ENCODE measurements around the gene GAMT.

GAMT gene

GRCh38 chr19:1384085-1384462 is 17.3 kb downstream of the GAMT start:
- no peak for DNase-seq (ENCODE audit: low read depth, low spot score)
- peaks cover 23% of the 10 kb centered on the region for H3K4me1 ChIP-seq (ENCODE audit: insufficient read depth, insufficient read length)
- no peaks in the 10 kb centered on the region for H3K27me3 ChIP-seq (ENCODE audit: insufficient read depth, insufficient read length)
- H3K9ac ChIP-seq (ENCODE audit: insufficient read length, low read depth) = peak overlapping the region; percentile 97
- peaks cover 30% of the 10 kb centered on the region for H3K36me3 ChIP-seq (ENCODE audit: insufficient read depth, insufficient read length, low read length)
- no peak for TF ChIP-seq ZNF274 (IDR thresholded peaks at IDR 0.05; ENCODE audit: low read depth, low read length)
- TF ChIP-seq YY1 (IDR thresholded peaks at IDR 0.05; ENCODE audit: insufficient read depth, insufficient read length) = no peak
- TF ChIP-seq SUZ12 (IDR thresholded peaks at IDR 0.05; ENCODE audit: extremely low read depth, insufficient read depth, insufficient read length) = no peak
- H3K9me3 ChIP-seq (ENCODE audit: insufficient read depth, low read length) = no peaks in the 10 kb centered on the region
- peak overlapping the region; percentile 96 for H3K4me3 ChIP-seq (ENCODE audit: insufficient read length, low read depth)

DNA sequence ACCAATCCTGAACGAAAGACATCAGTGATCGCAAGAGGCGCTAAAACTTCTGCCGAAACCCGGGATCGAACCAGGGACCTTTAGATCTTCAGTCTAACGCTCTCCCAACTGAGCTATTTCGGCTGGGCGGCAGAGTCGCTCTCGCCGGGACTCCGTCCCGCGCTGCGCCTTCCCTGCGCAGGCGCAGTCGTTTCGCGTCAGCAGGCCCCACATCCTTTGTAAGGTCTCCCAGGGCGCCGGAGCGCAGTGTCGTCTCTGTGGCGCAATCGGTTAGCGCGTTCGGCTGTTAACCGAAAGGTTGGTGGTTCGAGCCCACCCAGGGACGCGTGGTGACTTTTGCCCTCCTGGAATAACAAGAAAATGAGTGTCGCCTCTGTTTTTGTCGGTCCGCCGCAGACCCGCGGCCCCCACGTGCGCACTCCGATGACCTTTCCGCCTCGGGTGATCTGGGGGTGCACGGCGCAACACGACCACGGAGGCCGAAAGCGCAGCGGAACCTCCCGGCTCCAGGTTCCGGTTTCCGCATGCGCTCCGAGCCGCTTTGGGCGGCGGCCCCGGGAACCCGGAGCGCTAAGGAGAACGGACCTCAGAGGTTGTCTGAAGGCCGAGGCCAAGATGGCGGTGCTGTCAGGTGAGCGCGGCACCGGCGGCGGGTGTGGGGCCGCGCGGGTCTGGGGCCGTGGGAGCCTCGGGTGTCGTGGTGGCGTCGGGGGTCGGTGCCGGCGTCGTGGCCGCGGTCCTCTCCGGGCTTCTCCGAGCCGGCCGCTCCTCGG is 17.8 kb downstream of the GAMT start, which contains the start of gene NDUFS7:
Gene NDUFS7, plus strand, starts transcription at position 596 of the 773 bp plus-strand sequence. Its CDS starts 20 bp downstream, at position 616.
- H3K9ac ChIP-seq (ENCODE audit: insufficient read length, low read depth) = peak within 1 kb of the TSS; percentile 97
- no peaks in the 10 kb centered on the region for H3K9me3 ChIP-seq (ENCODE audit: insufficient read depth, low read length)
- H3K4me3 ChIP-seq (ENCODE audit: insufficient read length, low read depth) = peak within 1 kb of the TSS; percentile 96
- H3K27me3 ChIP-seq (ENCODE audit: insufficient read depth, insufficient read length) = no peaks in the 10 kb centered on the region
- peaks cover 30% of the 10 kb centered on the region for H3K36me3 ChIP-seq (ENCODE audit: insufficient read depth, insufficient read length, low read length)
- H3K4me1 ChIP-seq (ENCODE audit: insufficient read depth, insufficient read length) = peaks cover 23% of the 10 kb centered on the region
- peak; percentile 89 for DNase-seq (ENCODE audit: low read depth, low spot score)
- peak; percentile 88 for TF ChIP-seq YY1 (IDR thresholded peaks at IDR 0.05; ENCODE audit: insufficient read depth, insufficient read length)
- TF ChIP-seq SUZ12 (IDR thresholded peaks at IDR 0.05; ENCODE audit: extremely low read depth, insufficient read depth, insufficient read length) = no peak

- Histone ChIP-seq H3K27me3 (ENCODE audit: insufficient read depth, insufficient read length) (no peaks in the 10 kb centered on the region), H3K9ac (ENCODE audit: insufficient read length, low read depth) (no peak overlapping the region)
- DNase-seq (ENCODE audit: low read depth, low spot score) = no peak
These were observed 18.4 kb downstream of the GAMT start for GRCh38 chr19:1383017-1383311.

GRCh38 chr19:1382250-1382649 is 19.1 kb downstream of the GAMT start:
- no peak for TF ChIP-seq YY1 (IDR thresholded peaks at IDR 0.05; ENCODE audit: insufficient read depth, insufficient read length)
- no peak for TF ChIP-seq ZNF274 (IDR thresholded peaks at IDR 0.05; ENCODE audit: low read depth, low read length)
- no peak for TF ChIP-seq SUZ12 (IDR thresholded peaks at IDR 0.05; ENCODE audit: extremely low read depth, insufficient read depth, insufficient read length)
- Histone ChIP-seq H3K4me3 (ENCODE audit: insufficient read length, low read depth) (no peak overlapping the region), H3K27me3 (ENCODE audit: insufficient read depth, insufficient read length) (no peaks in the 10 kb centered on the region), H3K36me3 (ENCODE audit: insufficient read depth, insufficient read length, low read length) (peaks cover 35% of the 10 kb centered on the region), H3K9ac (ENCODE audit: insufficient read length, low read depth) (no peak overlapping the region), H3K4me1 (ENCODE audit: insufficient read depth, insufficient read length) (peaks cover 23% of the 10 kb centered on the region), H3K9me3 (ENCODE audit: insufficient read depth, low read length) (no peaks in the 10 kb centered on the region)
- no peak for DNase-seq (ENCODE audit: low read depth, low spot score)

More at GRCh38 chr19:1383017-1383311, 18.4 kb downstream of the GAMT start:
- Histone ChIP-seq H3K4me3 (ENCODE audit: insufficient read length, low read depth) (no peak overlapping the region), H3K36me3 (ENCODE audit: insufficient read depth, insufficient read length, low read length) (peaks cover 30% of the 10 kb centered on the region), H3K9me3 (ENCODE audit: insufficient read depth, low read length) (no peaks in the 10 kb centered on the region), H3K4me1 (ENCODE audit: insufficient read depth, insufficient read length) (peaks cover 23% of the 10 kb centered on the region)
- TF ChIP-seq ZNF274 (IDR thresholded peaks at IDR 0.05; ENCODE audit: low read depth, low read length) = no peak
- TF ChIP-seq SUZ12 (IDR thresholded peaks at IDR 0.05; ENCODE audit: extremely low read depth, insufficient read depth, insufficient read length) = no peak
- TF ChIP-seq YY1 (IDR thresholded peaks at IDR 0.05; ENCODE audit: insufficient read depth, insufficient read length) = no peak

DNA sequence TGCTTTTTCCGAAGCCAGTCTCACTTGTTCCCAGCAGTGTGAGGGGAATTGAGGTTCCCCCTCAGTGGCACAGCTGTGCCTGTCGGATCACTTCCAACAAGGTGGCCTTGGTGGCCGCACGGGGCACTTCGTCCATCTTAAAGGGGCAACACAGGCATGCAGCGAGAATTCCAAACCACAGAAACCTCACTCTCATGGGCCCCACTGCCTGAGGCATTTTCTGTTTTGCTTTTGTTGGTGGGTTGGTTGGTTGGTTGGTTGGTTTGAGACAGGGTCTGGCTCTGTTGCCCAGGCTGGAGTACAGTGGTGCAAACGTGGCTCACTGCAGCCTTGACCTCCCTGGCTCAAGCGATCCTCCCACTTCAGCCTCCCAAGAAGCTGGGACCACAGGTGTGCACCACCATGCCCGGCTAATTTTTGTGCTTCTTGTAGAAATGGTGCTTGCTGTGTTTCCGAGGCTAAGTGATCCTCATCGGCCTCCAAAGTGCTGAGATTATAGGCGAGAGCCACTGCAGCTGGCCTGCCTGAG is 21.3 kb downstream of the GAMT start:
- peaks cover 20% of the 10 kb centered on the region for H3K4me1 ChIP-seq (ENCODE audit: insufficient read depth, insufficient read length)
- no peak for DNase-seq (ENCODE audit: low read depth, low spot score)
- H3K9ac ChIP-seq (ENCODE audit: insufficient read length, low read depth) = peak overlapping the region; percentile 32
- H3K36me3 ChIP-seq (ENCODE audit: insufficient read depth, insufficient read length, low read length) = peaks cover 35% of the 10 kb centered on the region
- TF ChIP-seq ZNF274 (IDR thresholded peaks at IDR 0.05; ENCODE audit: low read depth, low read length) = no peak
- H3K9me3 ChIP-seq (ENCODE audit: insufficient read depth, low read length) = no peaks in the 10 kb centered on the region; the same call in 1 of the 2 replicates
- H3K27me3 ChIP-seq (ENCODE audit: insufficient read depth, insufficient read length) = no peaks in the 10 kb centered on the region
- H3K4me3 ChIP-seq (ENCODE audit: insufficient read length, low read depth) = no peak overlapping the region

DNA sequence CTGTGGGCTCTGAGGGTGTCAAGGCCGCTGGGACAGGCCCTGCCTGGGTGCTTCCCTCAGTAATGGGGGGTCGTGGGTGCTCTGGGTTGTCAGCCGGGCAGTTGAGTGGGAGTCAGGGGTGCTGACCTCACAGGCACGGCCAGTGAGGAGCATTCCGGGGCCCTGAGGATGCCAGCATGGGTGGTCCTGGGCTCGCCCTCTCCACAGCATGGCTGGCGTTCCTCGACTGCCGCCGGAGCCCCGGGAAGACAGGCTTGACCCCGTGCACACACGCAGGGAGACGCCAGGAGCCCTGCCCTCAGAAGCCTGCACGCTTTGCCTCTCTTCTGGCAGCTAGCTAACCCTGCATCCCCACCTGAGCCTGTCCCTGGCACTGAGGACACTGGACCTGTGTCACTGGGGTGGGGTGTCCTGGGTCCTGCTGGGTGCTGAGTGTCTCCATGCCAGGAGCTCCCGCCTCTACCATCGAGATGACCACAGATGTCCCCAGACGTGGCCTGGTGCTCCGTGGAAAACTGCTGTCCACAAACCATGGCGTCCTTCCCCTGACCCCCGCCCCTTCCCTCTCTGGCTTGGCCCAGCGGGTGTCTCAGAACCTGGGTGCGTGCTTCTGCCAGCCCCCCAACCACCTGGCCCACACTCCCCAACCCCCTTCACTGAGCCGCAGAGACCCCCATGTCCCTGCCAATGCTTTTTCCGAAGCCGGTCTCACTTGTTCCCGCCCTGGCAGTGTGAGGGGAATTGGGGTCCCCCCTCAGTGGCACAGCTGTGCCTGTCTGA is 22.0 kb downstream of the GAMT start:
- Histone ChIP-seq H3K9me3 (ENCODE audit: insufficient read depth, low read length) (no peaks in the 10 kb centered on the region; the same call in 1 of the 2 replicates), H3K9ac (ENCODE audit: insufficient read length, low read depth) (no peak overlapping the region), H3K27me3 (ENCODE audit: insufficient read depth, insufficient read length) (no peaks in the 10 kb centered on the region), H3K36me3 (ENCODE audit: insufficient read depth, insufficient read length, low read length) (peaks cover 40% of the 10 kb centered on the region), H3K4me3 (ENCODE audit: insufficient read length, low read depth) (no peak overlapping the region), H3K4me1 (ENCODE audit: insufficient read depth, insufficient read length) (peaks cover 20% of the 10 kb centered on the region)
- no peak for DNase-seq (ENCODE audit: low read depth, low spot score)
- TF ChIP-seq ZNF274 (IDR thresholded peaks at IDR 0.05; ENCODE audit: low read depth, low read length) (no peak), SUZ12 (IDR thresholded peaks at IDR 0.05; ENCODE audit: extremely low read depth, insufficient read depth, insufficient read length) (no peak), YY1 (IDR thresholded peaks at IDR 0.05; ENCODE audit: insufficient read depth, insufficient read length) (no peak)

Data from NT2/D1 (cell line).